GM18858 (cell line): ENCODE data around the gene CNNM2.
"Not testable (repeated sequence)": the region's sequence is repeated elsewhere in the genome, so short reads cannot be mapped to it uniquely, and the experiment has no call there.

ENCODE experiments used
- ATAC-seq: cut with Tn5 transposase; IDR thresholded peaks from one replicate; pipeline ENCODE4 v1.9.1; 2021; ENCODE audit not compliant: unreplicated experiment

Gene CNNM2

DNA sequence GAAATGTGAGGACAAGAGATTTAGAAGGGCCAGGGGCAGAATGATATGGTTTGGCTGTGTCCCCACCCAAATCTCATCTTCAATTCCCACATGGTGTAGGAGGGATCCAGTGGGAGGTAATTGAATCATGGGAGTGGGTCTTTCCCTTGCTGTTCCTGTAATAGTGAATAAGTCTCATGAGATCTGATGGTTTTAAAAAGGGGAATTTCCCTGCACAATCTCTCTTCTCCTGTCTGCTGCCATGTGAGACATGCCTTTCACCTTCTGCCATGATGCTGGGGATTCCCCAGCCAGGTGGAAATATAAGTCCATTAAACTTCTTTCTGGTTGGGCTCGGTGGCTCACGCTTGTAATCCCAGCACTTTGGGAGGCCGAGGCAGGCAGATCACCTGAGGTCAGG lies 217.1 kb downstream of the CNNM2 start:
- not testable (repeated sequence) for ATAC-seq

GRCh38 chr10:103139803-103140202 lies 221.7 kb downstream of the CNNM2 start:
- no peak for ATAC-seq
